Activated CD4-positive, alpha-beta T cell treated with anti-CD3 and anti-CD28 coated beads for 24 hours (primary cell): ENCODE results near the gene ADNP2.

Source experiments
- DNase-seq, 2 donors: peaks; one replicate each; pipeline ENCODE4 v3.0.0-alpha.2; 2020; ENCODE audit warnings: low read depth in 2 of 2

Gene ADNP2, protein sequence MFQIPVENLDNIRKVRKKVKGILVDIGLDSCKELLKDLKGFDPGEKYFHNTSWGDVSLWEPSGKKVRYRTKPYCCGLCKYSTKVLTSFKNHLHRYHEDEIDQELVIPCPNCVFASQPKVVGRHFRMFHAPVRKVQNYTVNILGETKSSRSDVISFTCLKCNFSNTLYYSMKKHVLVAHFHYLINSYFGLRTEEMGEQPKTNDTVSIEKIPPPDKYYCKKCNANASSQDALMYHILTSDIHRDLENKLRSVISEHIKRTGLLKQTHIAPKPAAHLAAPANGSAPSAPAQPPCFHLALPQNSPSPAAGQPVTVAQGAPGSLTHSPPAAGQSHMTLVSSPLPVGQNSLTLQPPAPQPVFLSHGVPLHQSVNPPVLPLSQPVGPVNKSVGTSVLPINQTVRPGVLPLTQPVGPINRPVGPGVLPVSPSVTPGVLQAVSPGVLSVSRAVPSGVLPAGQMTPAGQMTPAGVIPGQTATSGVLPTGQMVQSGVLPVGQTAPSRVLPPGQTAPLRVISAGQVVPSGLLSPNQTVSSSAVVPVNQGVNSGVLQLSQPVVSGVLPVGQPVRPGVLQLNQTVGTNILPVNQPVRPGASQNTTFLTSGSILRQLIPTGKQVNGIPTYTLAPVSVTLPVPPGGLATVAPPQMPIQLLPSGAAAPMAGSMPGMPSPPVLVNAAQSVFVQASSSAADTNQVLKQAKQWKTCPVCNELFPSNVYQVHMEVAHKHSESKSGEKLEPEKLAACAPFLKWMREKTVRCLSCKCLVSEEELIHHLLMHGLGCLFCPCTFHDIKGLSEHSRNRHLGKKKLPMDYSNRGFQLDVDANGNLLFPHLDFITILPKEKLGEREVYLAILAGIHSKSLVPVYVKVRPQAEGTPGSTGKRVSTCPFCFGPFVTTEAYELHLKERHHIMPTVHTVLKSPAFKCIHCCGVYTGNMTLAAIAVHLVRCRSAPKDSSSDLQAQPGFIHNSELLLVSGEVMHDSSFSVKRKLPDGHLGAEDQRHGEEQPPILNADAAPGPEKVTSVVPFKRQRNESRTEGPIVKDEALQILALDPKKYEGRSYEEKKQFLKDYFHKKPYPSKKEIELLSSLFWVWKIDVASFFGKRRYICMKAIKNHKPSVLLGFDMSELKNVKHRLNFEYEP

GRCh38 chr18:80108739-80109675, at the start of gene ADNP2:
ADNP2 (plus strand) TSS chr18:80109262; CDS start chr18:80117543, 8,281 bp downstream.
- DNase-seq, result peak; percentile 70 to 75

DNA sequence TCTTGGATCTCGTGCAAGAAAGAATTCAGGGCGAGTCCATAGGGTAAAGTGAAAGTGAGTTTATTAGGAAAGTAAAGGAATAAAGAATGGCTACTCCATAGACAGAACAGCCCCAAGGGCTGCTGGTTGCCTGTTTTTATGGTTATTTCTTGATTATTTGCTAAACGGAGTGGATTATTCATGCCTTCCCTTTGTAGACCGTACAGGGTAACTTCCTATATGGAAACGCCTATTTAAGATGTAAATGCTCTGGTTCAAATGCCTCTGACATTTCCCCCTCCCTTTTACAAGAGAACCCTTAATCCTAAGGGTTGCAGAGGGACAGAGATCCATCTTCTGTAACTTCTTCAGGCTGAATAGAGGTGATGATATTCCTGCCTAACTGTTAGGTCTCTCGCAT, 49.1 kb upstream of the ADNP2 start:
- no peak for DNase-seq

- no peak for DNase-seq
Measured at GRCh38 chr18:80065705-80066104, 43.4 kb upstream of the ADNP2 start.

GRCh38 chr18:80067321-80067720, 41.7 kb upstream of the ADNP2 start:
- no peak for DNase-seq

- no peak for DNase-seq
Measured at GRCh38 chr18:80067897-80068296, 41.2 kb upstream of the ADNP2 start.

DNA sequence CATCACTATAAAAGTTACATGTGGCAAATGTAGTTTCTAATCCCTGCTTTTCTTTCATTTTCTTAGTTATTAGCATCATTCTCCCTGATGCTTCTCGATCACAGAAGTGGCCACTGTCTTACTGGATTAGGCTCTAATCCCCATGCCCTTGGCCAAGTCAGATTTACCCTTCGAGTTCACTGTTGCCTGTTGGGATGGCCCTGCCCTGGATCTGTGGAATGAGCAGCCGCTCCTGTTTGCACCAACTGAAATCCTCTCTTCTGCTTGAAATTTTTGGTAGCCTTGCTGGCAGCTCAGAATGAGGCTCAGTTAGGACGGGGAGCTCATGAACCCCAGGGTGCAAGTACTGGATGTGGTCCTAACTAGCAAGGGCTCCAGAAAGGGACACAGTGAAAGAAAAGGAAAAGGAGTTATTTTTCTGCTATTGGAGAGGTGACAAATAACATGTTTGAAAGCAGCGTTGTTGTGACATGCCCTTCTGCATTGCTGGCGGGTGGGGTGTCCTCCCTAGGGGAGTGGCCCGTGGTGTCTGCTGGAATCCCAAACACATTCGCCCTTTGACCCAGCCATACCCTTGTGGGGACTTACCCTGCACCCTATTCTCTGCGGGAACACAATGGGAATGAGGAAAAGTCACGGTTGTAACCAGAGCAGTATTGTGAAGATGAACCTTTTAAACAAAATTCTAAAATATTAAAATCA, 40.3 kb upstream of the ADNP2 start:
- no peak for DNase-seq

DNA sequence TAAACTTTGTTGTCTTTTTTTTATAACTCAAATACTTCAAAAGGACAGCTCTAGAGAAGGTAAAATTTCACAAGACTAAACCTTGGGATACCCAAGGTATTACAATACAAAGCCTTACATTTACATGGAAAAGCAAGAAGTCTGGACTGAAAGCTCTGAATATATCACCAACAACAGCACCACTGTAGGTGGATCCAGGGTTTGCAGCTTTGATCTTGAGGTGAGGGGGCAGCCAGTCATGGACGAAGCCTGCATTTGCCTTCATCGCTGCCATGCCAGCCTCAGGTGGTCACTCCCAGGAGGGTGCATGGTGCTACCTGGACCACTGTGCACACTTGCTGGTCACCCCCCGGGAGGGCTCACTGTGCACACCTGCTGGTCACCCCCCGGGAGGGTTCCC, 38.2 kb upstream of the ADNP2 start:
- no peak for DNase-seq

DNA sequence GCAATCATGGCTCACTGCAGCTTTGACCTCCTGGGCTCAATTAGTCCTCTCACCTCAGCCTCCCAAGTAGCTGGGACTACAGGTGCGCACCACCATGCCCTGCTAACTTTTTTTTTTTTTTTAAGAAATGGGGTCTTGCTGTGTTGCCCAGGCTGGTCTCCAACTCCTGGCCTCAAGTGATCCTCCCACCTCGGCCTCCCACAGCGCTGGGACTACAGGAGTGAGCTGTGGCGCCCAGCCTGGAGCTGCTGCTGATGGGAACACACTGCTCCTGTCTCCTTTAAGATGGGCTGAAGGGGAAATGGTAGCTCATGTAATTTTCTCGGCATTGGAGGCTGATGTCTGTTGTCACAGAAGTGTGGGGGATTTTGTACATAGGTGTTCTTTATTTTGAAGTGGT, 34.9 kb upstream of the ADNP2 start:
- DNase-seq, result no peak

GRCh38 chr18:80074697-80075096, 34.4 kb upstream of the ADNP2 start:
- no peak for DNase-seq

- no peak for DNase-seq
Measured at GRCh38 chr18:80075940-80076339, 33.1 kb upstream of the ADNP2 start.

DNA sequence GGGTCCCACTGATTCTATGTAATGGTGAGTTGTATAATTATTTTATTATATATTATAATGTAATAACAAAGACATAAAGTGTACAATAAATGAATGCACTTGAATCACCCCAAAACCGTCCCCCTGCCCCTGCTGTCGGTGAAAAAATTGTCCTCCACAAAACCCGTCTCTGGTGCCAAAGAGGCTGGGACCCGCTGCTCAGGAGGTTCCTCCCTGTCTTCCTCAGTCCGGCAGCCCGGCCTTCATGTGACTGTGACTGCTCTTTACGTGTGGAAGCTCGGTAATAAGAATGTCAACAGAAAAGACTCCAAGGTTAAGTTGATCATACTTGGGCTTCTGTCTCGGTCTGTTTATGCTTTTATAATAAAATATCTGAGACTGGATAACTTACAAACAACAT, 32.7 kb upstream of the ADNP2 start:
- no peak for DNase-seq

GRCh38 chr18:80077873-80078272, 31.2 kb upstream of the ADNP2 start:
- DNase-seq, result no peak

DNA sequence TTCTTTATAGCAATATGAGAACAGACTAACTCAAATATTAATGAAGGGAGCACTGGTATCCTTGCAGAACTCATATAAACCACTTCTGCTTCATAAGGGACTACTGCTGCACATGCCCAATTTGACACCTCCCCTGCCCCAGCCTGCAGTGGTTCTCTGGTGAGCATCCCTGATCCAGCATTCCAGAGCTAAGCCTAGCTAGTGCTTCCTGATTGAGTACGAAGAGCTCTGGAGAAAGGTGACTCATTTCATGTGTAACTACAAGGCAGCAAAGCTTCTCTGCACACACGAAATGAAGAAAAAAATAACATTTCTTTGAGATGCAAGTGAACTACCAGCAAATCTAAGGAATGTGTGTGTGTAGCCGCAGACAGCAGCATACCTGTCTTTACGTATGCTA, 22.8 kb upstream of the ADNP2 start:
- no peak for DNase-seq

DNA sequence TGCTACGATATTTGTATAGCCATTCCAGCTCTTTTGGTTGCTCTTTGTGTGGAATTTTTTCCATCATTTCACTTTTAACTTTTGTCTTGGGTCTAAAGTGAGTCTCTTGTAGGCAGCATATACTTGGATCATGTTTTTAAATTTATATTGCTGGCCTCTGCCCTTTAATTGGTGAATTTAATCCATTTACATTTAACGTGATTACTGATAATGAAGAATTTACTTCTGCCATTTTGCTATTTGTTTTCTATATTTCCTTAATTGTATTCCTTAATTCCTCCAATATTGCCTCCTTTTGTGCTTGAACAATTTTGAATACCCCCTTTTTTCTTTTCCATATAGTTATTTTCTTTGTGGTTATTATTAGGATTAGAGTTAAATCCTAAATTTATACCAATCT, 21.0 kb upstream of the ADNP2 start:
- DNase-seq, result no peak

DNA sequence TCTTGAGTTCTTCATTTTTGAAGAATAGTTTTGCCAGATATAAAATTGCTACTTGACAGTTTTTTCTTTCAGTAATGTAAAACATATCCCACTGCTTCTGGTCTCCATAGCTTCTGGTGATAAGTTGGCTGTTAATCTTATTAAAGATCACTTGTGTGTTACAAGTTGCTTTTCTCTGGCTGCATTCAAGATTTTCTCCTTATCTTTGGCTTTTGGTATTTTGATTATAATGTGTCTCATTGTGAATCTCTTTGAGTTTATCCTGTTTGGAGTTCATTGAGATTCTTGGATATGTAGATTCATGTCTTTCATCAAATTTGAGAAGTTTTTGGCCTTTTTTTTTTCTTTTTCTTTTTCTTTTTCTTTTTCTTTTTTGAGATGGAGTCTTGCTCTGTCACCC, 20.2 kb upstream of the ADNP2 start:
- no peak for DNase-seq

DNA sequence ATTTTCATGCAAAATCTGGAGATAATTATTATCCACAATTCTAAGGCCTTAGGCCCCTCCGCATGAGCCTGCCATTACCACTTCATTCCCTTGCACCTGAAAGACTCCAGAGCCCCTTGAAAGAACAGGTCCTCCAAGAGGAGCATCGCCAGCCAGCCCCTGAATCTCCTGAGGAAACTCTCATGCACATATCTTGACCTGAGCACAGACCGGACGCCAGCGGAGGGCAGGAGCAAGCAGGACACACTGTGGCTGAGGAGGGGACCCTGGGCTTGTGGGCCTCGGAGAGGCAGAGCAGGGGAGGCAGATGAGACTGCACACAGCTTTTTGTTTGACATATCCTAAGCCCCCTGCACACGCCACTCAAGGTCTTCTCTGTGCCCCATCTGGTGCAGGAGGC, 13.6 kb upstream of the ADNP2 start:
- DNase-seq, result no peak

GRCh38 chr18:80096032-80096565, 13.0 kb upstream of the ADNP2 start:
- DNase-seq, result no peak

- DNase-seq, result no peak
Measured at GRCh38 chr18:80097201-80097600, 11.9 kb upstream of the ADNP2 start.

- DNase-seq, result no peak
Measured at GRCh38 chr18:80103231-80103630, 5.8 kb upstream of the ADNP2 start.

DNA sequence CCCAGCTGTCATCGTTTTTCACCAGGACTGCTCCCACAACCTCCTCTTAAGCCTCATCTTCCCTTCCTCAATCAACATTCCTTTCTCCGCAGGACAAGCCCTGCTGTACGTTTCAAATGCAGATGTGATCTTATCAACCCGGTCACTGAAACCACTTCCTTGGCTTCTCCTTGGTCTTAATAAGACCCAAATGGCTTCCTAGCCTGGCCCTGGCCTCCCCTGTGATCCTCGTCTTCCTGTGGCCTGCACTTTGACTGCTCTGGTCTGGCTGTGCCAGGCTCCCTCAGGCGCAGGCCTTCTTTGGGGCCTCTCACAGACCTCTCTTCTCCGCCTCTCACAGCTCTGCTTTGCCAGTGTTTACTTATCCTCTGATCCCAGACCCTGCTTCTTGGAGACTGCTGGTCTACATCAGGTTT, 4.7 kb upstream of the ADNP2 start:
- no peak for DNase-seq
